GM12801 (cell line): ENCODE measurements around the gene BAIAP2L1.

Source experiments
- CTCF ChIP-seq: IDR thresholded peaks from one replicate; pipeline ENCODE4 v1.5.1; 2011; ENCODE audit warnings: control low read depth; ENCODE audit not compliant: insufficient read length; ENCODE audit errors: extremely low read depth

Gene BAIAP2L1

GRCh38 chr7:98249106-98249505 is 151.8 kb downstream of the BAIAP2L1 start:
- no peak for TF ChIP-seq CTCF

DNA sequence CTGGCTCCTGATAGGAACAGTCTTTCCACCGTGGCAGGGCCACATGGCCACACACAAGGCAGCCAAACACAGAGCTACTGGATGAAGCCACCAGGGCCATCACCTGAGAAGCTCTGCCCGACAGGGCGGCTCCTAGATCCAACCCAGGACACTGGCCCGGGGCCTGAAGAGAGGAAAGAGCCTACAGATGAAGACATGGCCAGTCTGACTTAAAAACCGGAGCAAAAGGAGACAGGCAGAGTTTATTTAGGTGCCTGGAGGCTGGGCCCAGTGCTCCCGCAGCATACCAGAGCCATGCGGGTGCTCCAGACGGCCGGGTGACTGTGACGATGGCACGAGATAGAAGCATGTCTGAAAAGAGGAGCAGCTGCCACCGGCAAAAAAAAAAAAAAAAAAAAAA is 152.7 kb downstream of the BAIAP2L1 start:
- no peak for TF ChIP-seq CTCF

DNA sequence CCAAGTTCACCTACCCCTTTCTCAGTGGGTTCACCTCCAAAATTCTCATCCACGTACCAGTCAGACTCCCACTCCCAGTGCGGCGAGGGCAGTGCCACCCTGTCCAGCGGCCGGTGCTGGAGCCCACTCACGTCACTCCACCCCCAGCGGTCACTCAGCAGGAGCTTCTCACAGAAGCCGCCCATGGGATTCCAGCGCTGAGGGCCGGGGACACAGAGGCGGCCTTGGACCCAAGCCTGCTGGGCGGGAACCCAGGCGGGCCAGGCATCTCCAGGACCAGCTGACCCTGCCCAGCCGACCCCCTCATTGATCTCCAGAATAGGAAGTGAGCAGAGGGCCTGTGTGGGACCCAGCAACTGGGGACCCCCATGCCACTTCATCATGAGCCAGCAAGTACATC is 156.0 kb downstream of the BAIAP2L1 start:
- TF ChIP-seq CTCF: no peak

DNA sequence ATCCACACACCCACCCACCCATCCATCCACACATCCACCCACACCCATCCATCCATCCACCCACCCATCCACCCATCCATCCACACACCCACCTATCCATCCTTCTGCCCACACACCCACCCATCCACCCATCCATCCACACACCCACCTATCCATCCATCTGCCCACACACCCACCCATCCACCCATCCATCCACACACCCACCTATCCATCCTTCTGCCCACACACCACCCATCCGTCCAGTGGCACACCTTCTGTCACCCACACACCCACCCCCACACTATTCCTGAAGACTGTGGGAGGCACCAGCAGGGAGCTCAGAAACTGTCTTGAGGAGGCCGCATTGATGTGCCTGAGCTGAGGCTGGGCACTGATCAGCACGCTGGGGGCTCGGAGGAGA is 158.0 kb downstream of the BAIAP2L1 start:
- TF ChIP-seq CTCF: no peak

- TF ChIP-seq CTCF: no peak
These were observed 158.5 kb downstream of the BAIAP2L1 start for GRCh38 chr7:98242342-98242741.

DNA sequence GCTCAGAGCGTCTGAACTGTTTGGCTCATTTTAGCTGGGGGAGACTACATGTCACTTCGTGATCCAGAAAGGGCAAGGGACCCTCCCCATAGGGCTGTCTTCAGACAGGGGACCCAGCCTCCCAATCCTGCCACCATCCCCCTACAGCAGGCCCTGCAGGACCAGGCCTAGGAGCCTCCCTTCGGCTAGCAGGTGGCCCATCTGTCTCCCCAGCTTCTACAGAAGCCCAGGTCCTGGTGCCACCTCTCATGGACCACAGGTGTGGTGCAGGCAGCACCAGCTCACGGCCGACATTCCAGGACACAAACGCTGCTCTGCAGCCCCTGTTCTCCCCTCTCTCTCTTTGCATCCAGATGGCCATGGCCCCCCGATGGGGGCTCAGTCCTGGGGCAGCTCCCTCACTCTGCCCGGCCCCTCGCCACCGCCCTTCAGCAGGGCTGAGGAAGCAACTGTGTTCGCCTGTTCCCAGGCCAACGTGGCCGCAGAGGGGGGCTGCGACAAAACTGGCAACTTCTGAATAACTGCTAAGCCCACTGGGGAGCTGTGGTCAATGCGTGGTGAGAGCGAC is 159.1 kb downstream of the BAIAP2L1 start:
- no peak for TF ChIP-seq CTCF
